OCI-LY7 (cell line): ENCODE data around the gene NAP1L4. TPM values are rescaled to one million over a fixed set of nuclear protein-coding genes. Genes with fewer than 3 reads are reported as not detected.

Experiments used
- BruUV-seq: library from RNA; stranded (reverse); fragments of 400-500 nt; replicated peaks from 2 replicates; lab custom pipeline; 2021; lab: Mats Ljungman, UMichigan
- CTCF ChIA-PET: fragments of 300-600 bp; sonication (Branson Sonifier 250); formaldehyde crosslinking; loops from one replicate; lab custom pipeline; 2022; ENCODE audit warnings: antibody characterized with exemption; ENCODE audit not compliant: unreplicated experiment; lab: Charles Lee
- POLR2A ChIA-PET: fragments of 300-600 bp; sonication (Branson Sonifier 250); formaldehyde crosslinking; loops from one replicate; lab custom pipeline; 2022; ENCODE audit warnings: antibody characterized with exemption; lab: Charles Lee
- DNase-seq: peaks from one replicate; pipeline ENCODE4 v3.0.0-alpha.2; 2015; ENCODE audit warnings: low spot score
- H2AFZ ChIP-seq: fragments of 200-600 bp; sonication (generic), shearing (Covaris generic); 2 replicates; pipeline ENCODE4 v1.6.1; 2014; ENCODE audit warnings: mild to moderate bottlenecking, antibody characterized with exemption, low read length, moderate library complexity
- H3K27ac ChIP-seq: fragments of 200-600 bp; sonication (generic); 2 replicates; pipeline ENCODE4 v1.5.1; 2014; ENCODE audit warnings: mixed run types, low read depth, mild to moderate bottlenecking, moderate library complexity, low read length, inconsistent platforms; ENCODE audit not compliant: poor library complexity, severe bottlenecking
- H3K36me3 ChIP-seq: fragments of 200-600 bp; sonication (generic); 2 replicates; pipeline ENCODE4 v1.6.1; 2014; ENCODE audit warnings: mild to moderate bottlenecking, antibody characterized with exemption, low read length, moderate library complexity, mixed read lengths; ENCODE audit not compliant: insufficient read depth
- H3K4me1 ChIP-seq: fragments of 200-600 bp; sonication (generic); 2 replicates; pipeline ENCODE4 v1.5.1; 2014; ENCODE audit warnings: mild to moderate bottlenecking, low read length; ENCODE audit not compliant: insufficient read depth, poor library complexity, severe bottlenecking
- H3K4me2 ChIP-seq: fragments of 200-600 bp; sonication (generic); 2 replicates; pipeline ENCODE4 v1.6.1; 2014; ENCODE audit warnings: mild to moderate bottlenecking, low read length
- H3K4me3 ChIP-seq: fragments of 200-600 bp; sonication (generic); 2 replicates; pipeline ENCODE4 v1.5.1; 2014; ENCODE audit warnings: mild to moderate bottlenecking, low read depth, low read length; ENCODE audit not compliant: poor library complexity, severe bottlenecking
- H3K79me2 ChIP-seq: fragments of 200-600 bp; sonication (generic); 2 replicates; pipeline ENCODE4 v1.6.1; 2016; ENCODE audit warnings: low read depth, mild to moderate bottlenecking, low read length, moderate library complexity, mixed read lengths; ENCODE audit not compliant: insufficient read depth
- H3K9me2 ChIP-seq: fragments of 200-600 bp; sonication (generic); 2 replicates; pipeline ENCODE4 v1.6.1; 2016; ENCODE audit warnings: mild to moderate bottlenecking, low read length, mixed read lengths; ENCODE audit not compliant: insufficient read depth
- H3K9me3 ChIP-seq: fragments of 200-600 bp; sonication (generic); 2 replicates; pipeline ENCODE4 v1.6.1; 2014; ENCODE audit warnings: mild to moderate bottlenecking, mixed run types, low read length, mixed read lengths
- H4K20me1 ChIP-seq: fragments of 200-600 bp; sonication (generic); 2 replicates; pipeline ENCODE4 v1.6.1; 2014; ENCODE audit warnings: mild to moderate bottlenecking, antibody characterized with exemption, low read length, moderate library complexity, mixed read lengths; ENCODE audit not compliant: insufficient read depth
- CTCF ChIP-seq: fragments of 200-600 bp; sonication (generic); conservative IDR thresholded peaks from 2 replicates; pipeline ENCODE4 v1.5.1; 2014; ENCODE audit warnings: mild to moderate bottlenecking, antibody characterized with exemption, low read length, moderate library complexity, mixed read lengths
- EZH2phosphoT487 ChIP-seq: fragments of 200-600 bp; sonication (generic); IDR thresholded peaks from 2 replicates; pipeline ENCODE4 v1.6.1; 2018; ENCODE audit warnings: low read depth, borderline replicate concordance, mild to moderate bottlenecking, mixed run types, antibody characterized with exemption, low read length, moderate library complexity, mixed read lengths
- intact Hi-C: fragments of 100-400 bp; cut with micrococcal nuclease; formaldehyde crosslinking; loops from one replicate; pipeline ENCODE4 v1.10.0; 2022; ENCODE audit not compliant: unreplicated experiment
- total RNA-seq, 2 experiments: library from RNA; depleted of rRNA in 1 of 2; stranded (reverse); fragments of >200 nt in 1 of 2; shearing (Covaris generic) in 1 of 2; gene quantifications; 2 replicates each; pipeline ENCODE4 v1.2.3, GENCODE V29; 2014 to 2022

NAP1L4 gene
- total RNA-seq, 2 experiments from 2014 or later, result 152 to 183 TPM

- Histone ChIP-seq H2AFZ (no peak within 1 kb of the TSS), H3K79me2 (no peaks in the 10 kb centered on the region), H3K9me2 (no peaks in the 10 kb centered on the region), H3K4me1 (no peaks in the 10 kb centered on the region), H4K20me1 (no peaks in the 10 kb centered on the region), H3K4me2 (peak within 1 kb of the TSS; percentile 33; the same call in 1 of the 2 replicates), H3K4me3 (no peak within 1 kb of the TSS), H3K9me3 (no peaks in the 10 kb centered on the region), H3K36me3 (no peaks in the 10 kb centered on the region), H3K27ac (no peak within 1 kb of the TSS)
- BruUV-seq, result no TSS peak
- ChIA-PET POLR2A (no interaction called here), CTCF (no interaction called here)
- no peak for TF ChIP-seq EZH2phosphoT487
- TF ChIP-seq CTCF, result no peak
- intact Hi-C loops, result no loop called here
- no peak for DNase-seq
Measured at GRCh38 chr11:2928605-2929530, 63.3 kb downstream of the NAP1L4 start, which contains the start of gene PHLDA2. Gene PHLDA2, minus strand, starts transcription at chr11:2929420. Its CDS starts 56 bp downstream, at chr11:2929364.

DNA sequence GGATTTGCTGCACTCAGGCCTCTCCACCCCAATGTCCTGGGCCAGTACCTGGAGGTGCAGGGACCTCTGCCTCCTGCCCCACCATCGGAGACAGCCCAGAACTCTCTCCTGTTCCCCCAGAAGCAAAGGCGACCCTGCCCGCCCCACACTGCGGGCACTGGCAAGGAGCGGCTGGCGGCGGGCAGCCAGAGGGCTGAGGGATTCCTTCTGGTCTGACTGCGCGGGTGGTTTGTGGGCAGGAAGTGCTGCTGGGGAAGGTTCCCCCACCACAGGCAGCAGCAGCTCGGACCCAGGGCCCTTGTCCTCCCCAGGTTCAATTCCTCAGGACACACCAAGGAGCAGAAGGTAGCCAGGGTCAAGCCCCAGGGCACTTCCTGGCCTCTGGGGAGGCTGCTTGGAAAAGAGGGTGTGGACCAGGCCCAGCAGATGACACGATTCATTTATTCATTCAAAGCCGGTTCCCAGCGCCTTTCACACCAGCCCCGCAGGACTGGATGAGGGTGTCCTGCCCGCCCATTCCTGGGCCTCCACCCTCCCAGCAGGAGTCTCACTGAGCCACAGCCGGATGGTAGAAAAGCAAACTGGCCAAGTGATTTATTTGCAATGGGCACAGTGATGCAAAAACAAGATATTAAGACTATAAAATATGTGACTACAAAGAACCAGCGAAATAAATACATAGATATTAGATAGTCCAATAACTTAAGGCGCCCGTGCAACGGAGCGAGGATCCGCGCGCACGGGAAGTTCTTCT lies 64.1 kb downstream of the NAP1L4 start:
- CTCF ChIA-PET, result no interaction called here

More for the DNA sequence above, 64.1 kb downstream of the NAP1L4 start:
- intact Hi-C loops, result no loop called here
- POLR2A ChIA-PET, result no interaction called here
- Histone ChIP-seq H3K36me3 (no peaks in the 10 kb centered on the region), H3K27ac (no peak overlapping the region), H3K4me2 (no peak overlapping the region), H4K20me1 (no peaks in the 10 kb centered on the region), H3K9me3 (no peaks in the 10 kb centered on the region), H3K9me2 (no peaks in the 10 kb centered on the region), H2AFZ (no peak overlapping the region), H3K79me2 (no peaks in the 10 kb centered on the region), H3K4me1 (no peaks in the 10 kb centered on the region), H3K4me3 (no peak overlapping the region)
- no TSS peak for BruUV-seq
- no peak for DNase-seq
- no peak for TF ChIP-seq EZH2phosphoT487
- no peak for TF ChIP-seq CTCF
